OCI-LY1 (cell line): Measurements from ENCODE around the gene GPAM.

ENCODE experiments used
- H2AFZ ChIP-seq: fragments of 200-600 bp; sonication (generic), shearing (Covaris generic); 2 replicates; pipeline ENCODE4 v1.6.0; 2014; ENCODE audit warnings: antibody characterized with exemption, mild to moderate bottlenecking, low read length
- H3F3A ChIP-seq: fragments of 200-600 bp; sonication (generic), shearing (Covaris generic); 2 replicates; pipeline ENCODE4 v1.6.0; 2014; ENCODE audit warnings: mild to moderate bottlenecking, antibody characterized with exemption, low read length, moderate library complexity; ENCODE audit not compliant: insufficient read depth
- H3K27ac ChIP-seq: fragments of 200-600 bp; sonication (generic); 2 replicates; pipeline ENCODE4 v1.5.1; 2014; ENCODE audit warnings: low read length, mixed run types, mild to moderate bottlenecking, low read depth; ENCODE audit not compliant: poor library complexity, severe bottlenecking
- H3K27me3 ChIP-seq: fragments of 200-600 bp; sonication (generic); 2 replicates; pipeline ENCODE4 v1.6.0; 2014; ENCODE audit warnings: antibody characterized with exemption, mild to moderate bottlenecking, low read length, moderate library complexity; ENCODE audit not compliant: insufficient read depth
- H3K36me3 ChIP-seq: fragments of 200-600 bp; sonication (generic); 2 replicates; pipeline ENCODE4 v1.6.1; 2014; ENCODE audit warnings: mild to moderate bottlenecking, antibody characterized with exemption, low read length, moderate library complexity, mixed read lengths; ENCODE audit not compliant: insufficient read depth
- H3K4me1 ChIP-seq: fragments of 200-600 bp; sonication (generic); 2 replicates; pipeline ENCODE4 v1.5.1; 2014; ENCODE audit warnings: mild to moderate bottlenecking, low read length, moderate library complexity; ENCODE audit not compliant: insufficient read depth, severe bottlenecking
- H3K4me2 ChIP-seq: fragments of 200-600 bp; sonication (generic), shearing (Covaris generic); 2 replicates; pipeline ENCODE4 v1.6.1; 2014; ENCODE audit warnings: low read length
- H3K4me3 ChIP-seq: fragments of 200-600 bp; sonication (generic); 2 replicates; pipeline ENCODE4 v1.5.1; 2014; ENCODE audit warnings: low read length, low read depth, mild to moderate bottlenecking, mixed read lengths; ENCODE audit not compliant: poor library complexity, severe bottlenecking
- H3K79me2 ChIP-seq: fragments of 200-600 bp; shearing (Covaris generic); 2 replicates; pipeline ENCODE4 v1.6.1; 2016; ENCODE audit warnings: mixed run types, low read length, mixed read lengths; ENCODE audit not compliant: insufficient read depth
- H3K9ac ChIP-seq: fragments of 200-600 bp; sonication (generic), shearing (Covaris generic); 2 replicates; pipeline ENCODE4 v1.6.1; 2014; ENCODE audit warnings: mild to moderate bottlenecking, low read length, mixed read lengths
- H3K9me2 ChIP-seq: fragments of 200-600 bp; sonication (generic), shearing (Covaris generic); 2 replicates; pipeline ENCODE4 v1.6.1; 2014; ENCODE audit warnings: low read depth, mild to moderate bottlenecking, low read length, mixed read lengths
- H3K9me3 ChIP-seq: fragments of 200-600 bp; shearing (Covaris generic); 2 replicates; pipeline ENCODE4 v1.6.1; 2014; ENCODE audit warnings: low read length, mixed read lengths
- H4K20me1 ChIP-seq: fragments of 200-600 bp; sonication (generic), shearing (Covaris generic); 2 replicates; pipeline ENCODE4 v1.6.0; 2016; ENCODE audit warnings: mild to moderate bottlenecking, low read length; ENCODE audit not compliant: insufficient read depth
- EZH2 ChIP-seq: fragments of 200-600 bp; sonication (generic), shearing (Covaris generic); IDR thresholded peaks from 2 replicates; pipeline ENCODE4 v1.8.0; 2017; ENCODE audit warnings: borderline replicate concordance, mixed run types, mild to moderate bottlenecking, antibody characterized with exemption, low read length, moderate library complexity, mixed read lengths
- TF ChIP-seq, protein P1 (sequence below): fragments of 200-600 bp; sonication (generic), shearing (Covaris generic); IDR thresholded peaks from 2 replicates; pipeline ENCODE4 v1.5.1; 2017; ENCODE audit warnings: mild to moderate bottlenecking, antibody characterized with exemption, low read length, moderate library complexity, mixed read lengths

The GPAM gene

DNA sequence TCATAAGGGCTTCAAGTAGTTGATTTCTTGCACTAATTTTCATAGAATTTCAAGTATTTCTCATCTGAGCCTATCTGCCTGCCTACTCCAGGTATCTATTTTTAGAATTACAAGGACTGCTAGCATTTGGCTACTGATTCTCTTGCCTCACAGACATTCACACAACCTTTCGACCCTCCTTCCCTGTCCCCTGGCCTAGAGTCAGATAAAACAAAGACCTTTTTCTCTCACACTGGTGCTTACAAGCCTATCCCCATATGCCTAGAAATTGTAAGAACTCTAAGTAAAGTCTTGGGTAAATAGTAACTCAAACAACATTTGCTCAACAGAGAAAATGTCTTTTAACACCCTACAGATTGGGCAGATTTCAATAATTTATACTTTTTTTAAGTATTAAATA, 6.3 kb downstream of the GPAM start:
- Histone ChIP-seq H3K36me3 (peaks cover 77% of the 10 kb centered on the region; the same call in 1 of the 2 replicates), H3K4me1 (peaks cover 1% of the 10 kb centered on the region)

DNA sequence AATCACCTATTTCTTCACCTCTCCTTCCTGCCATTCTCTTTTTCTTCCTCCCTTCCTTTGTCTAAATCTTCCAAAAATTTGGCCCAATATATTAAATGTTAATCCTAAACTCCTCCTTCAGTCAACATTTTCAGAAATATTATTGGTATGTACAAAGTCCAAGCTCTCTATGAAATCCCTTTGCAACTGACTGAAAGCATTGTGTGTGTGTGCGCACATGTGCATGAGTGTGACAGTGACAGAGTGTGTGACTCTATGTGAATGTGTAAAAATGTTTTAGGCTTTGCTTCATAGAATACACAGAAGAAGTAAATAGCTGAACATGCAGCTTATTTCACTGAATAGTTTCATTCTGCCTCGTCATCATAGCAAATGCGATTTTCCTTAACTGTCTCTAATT, 7.0 kb downstream of the GPAM start:
- Histone ChIP-seq H3K4me2 (no peak overlapping the region), H3K9me3 (no peaks in the 10 kb centered on the region), H3K36me3 (peaks cover 80% of the 10 kb centered on the region; the same call in 1 of the 2 replicates), H3K9me2 (no peaks in the 10 kb centered on the region), H3K4me1 (no peaks in the 10 kb centered on the region), H3K9ac (no peak overlapping the region), H4K20me1 (no peaks in the 10 kb centered on the region), H2AFZ (no peak overlapping the region), H3K27me3 (no peaks in the 10 kb centered on the region), H3K79me2 (no peaks in the 10 kb centered on the region), H3K4me3 (no peak overlapping the region), H3F3A (no peaks in the 10 kb centered on the region), H3K27ac (no peak overlapping the region)
- TF ChIP-seq, protein P1, sequence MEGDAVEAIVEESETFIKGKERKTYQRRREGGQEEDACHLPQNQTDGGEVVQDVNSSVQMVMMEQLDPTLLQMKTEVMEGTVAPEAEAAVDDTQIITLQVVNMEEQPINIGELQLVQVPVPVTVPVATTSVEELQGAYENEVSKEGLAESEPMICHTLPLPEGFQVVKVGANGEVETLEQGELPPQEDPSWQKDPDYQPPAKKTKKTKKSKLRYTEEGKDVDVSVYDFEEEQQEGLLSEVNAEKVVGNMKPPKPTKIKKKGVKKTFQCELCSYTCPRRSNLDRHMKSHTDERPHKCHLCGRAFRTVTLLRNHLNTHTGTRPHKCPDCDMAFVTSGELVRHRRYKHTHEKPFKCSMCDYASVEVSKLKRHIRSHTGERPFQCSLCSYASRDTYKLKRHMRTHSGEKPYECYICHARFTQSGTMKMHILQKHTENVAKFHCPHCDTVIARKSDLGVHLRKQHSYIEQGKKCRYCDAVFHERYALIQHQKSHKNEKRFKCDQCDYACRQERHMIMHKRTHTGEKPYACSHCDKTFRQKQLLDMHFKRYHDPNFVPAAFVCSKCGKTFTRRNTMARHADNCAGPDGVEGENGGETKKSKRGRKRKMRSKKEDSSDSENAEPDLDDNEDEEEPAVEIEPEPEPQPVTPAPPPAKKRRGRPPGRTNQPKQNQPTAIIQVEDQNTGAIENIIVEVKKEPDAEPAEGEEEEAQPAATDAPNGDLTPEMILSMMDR, result no peak
- no peak for TF ChIP-seq EZH2

More for the DNA sequence above, 6.3 kb downstream of the GPAM start:
- Histone ChIP-seq H3K9me3 (no peaks in the 10 kb centered on the region), H4K20me1 (no peaks in the 10 kb centered on the region), H3K4me3 (no peak overlapping the region), H3K27ac (no peak overlapping the region), H3K9me2 (no peaks in the 10 kb centered on the region), H3K9ac (no peak overlapping the region), H3F3A (no peaks in the 10 kb centered on the region), H3K27me3 (no peaks in the 10 kb centered on the region), H2AFZ (no peak overlapping the region), H3K4me2 (no peak overlapping the region), H3K79me2 (no peaks in the 10 kb centered on the region)
- TF ChIP-seq EZH2, result no peak
- TF ChIP-seq, protein P1, result no peak

DNA sequence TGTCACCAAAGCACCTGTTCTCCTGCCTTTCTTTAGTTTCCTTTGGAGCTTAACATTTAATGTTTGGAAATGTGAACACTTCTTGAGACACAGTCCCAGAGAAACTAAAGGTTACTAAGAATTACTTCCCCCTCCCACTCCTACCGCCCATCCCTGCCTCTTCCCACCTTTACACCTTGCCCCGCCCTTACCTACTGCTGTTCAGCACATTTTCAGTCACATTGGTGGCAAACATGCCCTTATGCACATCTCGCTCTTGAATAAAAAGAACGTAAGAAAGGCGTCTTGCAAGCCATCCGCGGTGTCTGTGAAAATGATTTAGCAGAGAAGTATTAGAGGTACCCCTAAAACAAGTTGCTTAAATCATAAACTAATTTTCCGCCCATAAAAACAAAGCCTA, 8.2 kb downstream of the GPAM start:
- TF ChIP-seq, protein P1, result no peak
- TF ChIP-seq EZH2, result no peak
- H3F3A ChIP-seq, result no peaks in the 10 kb centered on the region
- H3K9me2 ChIP-seq, result no peaks in the 10 kb centered on the region
- no peak overlapping the region for H3K27ac ChIP-seq
- no peak overlapping the region for H3K4me2 ChIP-seq
- H3K36me3 ChIP-seq, result peaks cover 88% of the 10 kb centered on the region; the same call in 1 of the 2 replicates
- no peaks in the 10 kb centered on the region for H3K9me3 ChIP-seq
- no peak overlapping the region for H3K4me3 ChIP-seq
- H4K20me1 ChIP-seq, result no peaks in the 10 kb centered on the region
- no peaks in the 10 kb centered on the region for H3K27me3 ChIP-seq
- H3K9ac ChIP-seq, result no peak overlapping the region
- no peaks in the 10 kb centered on the region for H3K4me1 ChIP-seq
- H2AFZ ChIP-seq, result no peak overlapping the region
- no peaks in the 10 kb centered on the region for H3K79me2 ChIP-seq
